HG03039 (cell line): Measurements from ENCODE around the gene DNLZ.
"Not testable (repeated sequence)": the region's sequence is repeated elsewhere in the genome, so short reads cannot be mapped to it uniquely, and the experiment has no call there.

Experiments used
- ATAC-seq: cut with Tn5 transposase; IDR thresholded peaks from one replicate; pipeline ENCODE4 v1.9.1; 2021; ENCODE audit warnings: mild to moderate bottlenecking, moderate library complexity; ENCODE audit not compliant: unreplicated experiment

DNLZ gene

DNA sequence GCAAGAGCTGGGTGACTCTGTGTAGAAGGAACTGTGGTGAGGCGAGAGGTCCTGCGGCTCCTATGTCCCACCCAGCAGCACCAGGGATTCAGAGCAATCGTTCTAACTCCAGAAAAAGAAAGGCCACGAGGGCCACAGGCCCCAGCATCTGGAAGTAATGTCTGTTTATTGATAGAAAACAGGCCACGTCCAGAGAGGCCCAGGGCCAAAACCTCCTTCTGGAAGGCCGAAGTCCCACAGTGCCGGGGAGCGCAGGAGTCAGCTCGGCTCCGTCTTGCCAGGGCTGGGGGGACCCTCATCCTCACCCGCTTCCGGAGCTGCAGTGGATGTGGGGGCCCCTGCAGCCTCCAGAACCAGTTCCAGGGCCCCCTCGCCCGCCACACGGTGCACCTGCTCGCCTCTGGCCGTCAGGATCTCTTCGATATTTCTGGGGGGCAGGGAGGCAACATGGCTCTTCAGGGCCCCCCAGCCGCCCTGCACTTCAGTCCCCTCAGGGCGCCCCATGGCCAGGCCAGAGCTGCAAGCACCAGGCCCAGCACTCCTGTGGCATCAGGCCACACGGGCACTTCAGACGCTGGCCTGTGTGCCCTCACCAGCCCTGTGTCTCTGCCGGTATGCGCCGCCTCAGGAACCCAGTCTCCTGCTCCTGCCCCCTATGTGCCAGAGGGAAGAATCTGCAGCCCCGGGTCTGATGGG is 1.6 kb downstream of the DNLZ start:
- no peak for ATAC-seq

DNA sequence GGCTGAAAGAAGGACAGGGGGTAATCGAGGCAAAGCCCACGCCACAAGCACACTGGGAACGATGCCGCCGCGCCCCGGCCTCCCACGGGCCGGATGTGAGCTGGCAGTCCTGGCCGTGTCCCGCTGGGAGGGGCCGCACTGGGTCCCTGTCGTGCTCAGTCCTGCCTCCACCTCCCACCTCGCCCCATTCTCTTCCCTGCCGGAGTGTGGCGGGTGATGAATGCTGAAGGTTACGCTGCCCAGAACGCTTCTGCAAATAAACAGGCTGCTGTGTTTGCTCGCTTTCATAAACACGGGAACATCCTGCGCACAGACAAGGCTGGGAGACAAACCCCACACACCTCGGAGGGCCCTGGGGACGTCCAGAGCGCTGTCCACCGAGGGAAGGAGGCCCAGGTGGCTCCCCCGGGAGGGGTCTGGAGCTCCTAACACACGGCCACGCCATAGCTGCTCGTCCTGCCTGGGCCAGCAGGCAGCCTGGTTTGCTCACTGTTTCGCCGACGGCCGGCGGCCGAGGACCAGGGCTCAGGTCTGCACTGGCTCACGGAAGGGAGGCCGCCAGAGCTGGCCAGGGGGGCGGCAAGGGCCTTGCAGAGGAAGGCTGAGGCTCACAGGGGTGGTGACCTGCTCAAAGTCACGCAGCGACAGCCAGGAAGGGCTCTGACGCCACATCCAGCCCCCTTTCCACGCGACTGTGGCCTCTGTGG is 2.3 kb downstream of the DNLZ start:
- no peak for ATAC-seq

DNA sequence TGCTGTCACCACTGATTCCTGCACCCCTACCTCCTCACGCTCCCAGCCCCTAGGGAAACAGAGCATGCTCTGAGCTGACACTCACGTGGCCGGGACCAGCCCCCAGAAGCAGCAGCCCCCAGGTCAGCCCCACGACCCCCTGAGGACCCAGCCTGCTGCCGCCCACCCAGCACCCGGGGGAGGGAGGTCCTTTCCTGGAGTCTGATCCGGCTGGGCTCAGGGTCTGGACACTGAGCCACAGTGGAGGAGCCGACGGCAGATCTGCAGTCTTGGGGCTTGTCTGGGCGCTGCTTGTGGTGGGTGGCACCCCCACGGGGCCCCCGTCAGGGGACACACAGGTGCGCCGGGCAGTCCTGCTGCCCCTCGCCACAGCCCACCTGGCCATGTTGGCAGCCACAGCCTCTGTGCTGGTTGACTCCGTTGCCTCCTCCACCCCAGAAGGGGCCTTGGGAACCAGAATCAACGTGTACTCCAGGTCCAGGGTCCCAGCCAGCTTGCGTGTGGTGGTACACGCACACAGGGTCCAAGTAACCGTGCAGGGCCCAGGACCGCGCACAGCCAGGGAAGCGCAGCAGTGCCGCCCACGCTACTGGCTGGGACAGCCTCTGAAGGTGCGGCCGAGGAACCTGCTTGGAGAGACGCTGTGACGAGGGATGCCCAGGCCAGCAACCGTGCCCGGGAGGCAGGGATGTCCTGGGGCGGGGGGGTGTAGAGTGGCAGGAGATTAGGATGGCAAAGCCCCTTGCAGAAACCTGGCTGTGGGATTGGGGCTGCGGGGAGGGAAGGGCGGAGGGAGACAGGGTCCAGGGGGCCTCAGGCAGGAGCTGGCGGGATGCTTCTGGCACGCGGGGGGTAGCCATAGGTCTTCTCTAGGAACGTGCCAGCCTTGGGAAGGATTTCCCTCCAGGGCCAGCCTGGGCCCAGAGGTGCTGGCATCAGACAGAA is 3.5 kb downstream of the DNLZ start:
- no peak for ATAC-seq

DNA sequence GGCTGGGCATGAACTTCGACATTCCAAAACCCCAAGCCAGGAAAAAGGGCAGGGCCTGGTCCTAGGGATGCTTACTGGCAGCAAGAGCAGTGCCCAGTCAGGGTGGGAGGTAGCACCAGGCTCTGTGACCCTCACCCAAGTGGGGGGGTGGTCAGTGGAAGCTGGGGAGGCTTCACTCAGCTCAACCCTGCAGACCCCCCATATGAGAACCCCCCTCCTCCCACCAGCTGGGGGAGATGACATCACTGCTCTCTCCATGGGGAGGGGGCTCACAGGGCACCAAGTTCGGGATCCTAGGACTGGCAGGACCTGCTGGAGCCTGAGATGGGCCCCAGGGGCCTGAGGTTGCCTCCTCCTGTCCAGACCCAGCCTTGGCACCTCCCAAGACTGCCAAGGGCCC is 4.7 kb downstream of the DNLZ start:
- no peak for ATAC-seq

DNA sequence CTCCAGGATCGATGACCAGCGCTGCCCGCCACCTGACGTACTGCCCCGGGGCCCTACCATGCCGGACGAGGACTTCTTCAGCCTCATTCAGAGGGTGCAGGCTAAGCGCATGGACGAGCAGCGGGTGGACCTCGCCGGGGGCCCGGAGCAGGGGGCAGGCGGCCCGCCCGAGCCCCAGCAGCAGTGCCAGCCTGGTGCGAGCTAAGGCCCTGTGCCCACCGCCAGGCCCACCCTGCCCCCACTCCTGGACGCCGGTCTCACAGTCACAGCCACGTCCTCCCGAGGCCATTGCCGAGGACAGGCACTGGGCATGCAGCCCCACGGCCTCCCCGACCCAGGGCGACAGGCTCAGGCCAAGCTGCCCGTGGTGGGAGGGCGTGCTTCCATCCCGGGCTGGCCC is 5.5 kb downstream of the DNLZ start:
- no peak for ATAC-seq

DNA sequence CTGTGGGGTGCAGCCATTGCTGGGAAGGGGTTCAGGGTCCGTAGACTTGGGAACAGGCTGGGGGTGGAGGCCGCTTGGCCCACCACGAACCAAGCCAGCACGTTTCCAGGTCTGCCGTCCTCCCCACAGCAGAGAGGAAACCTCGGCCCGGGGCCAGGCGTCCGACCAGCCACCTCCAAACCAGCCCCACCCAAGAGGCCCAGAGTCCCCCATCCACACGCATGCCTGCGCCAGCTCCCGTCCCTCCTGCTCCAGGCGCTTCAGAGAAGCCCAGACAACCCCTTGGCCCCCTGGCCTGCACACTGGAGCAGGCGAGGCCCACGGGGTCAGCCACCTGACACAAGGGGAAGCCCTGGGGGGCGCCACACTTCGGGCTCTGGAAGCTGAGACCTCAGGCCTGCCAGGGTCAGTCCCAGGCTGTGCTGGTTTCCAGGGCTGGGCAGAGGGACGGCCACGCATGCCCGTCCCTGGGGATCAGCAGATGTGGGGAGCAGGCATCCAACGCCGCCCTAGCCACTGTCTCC is 6.3 kb downstream of the DNLZ start:
- no peak for ATAC-seq

DNA sequence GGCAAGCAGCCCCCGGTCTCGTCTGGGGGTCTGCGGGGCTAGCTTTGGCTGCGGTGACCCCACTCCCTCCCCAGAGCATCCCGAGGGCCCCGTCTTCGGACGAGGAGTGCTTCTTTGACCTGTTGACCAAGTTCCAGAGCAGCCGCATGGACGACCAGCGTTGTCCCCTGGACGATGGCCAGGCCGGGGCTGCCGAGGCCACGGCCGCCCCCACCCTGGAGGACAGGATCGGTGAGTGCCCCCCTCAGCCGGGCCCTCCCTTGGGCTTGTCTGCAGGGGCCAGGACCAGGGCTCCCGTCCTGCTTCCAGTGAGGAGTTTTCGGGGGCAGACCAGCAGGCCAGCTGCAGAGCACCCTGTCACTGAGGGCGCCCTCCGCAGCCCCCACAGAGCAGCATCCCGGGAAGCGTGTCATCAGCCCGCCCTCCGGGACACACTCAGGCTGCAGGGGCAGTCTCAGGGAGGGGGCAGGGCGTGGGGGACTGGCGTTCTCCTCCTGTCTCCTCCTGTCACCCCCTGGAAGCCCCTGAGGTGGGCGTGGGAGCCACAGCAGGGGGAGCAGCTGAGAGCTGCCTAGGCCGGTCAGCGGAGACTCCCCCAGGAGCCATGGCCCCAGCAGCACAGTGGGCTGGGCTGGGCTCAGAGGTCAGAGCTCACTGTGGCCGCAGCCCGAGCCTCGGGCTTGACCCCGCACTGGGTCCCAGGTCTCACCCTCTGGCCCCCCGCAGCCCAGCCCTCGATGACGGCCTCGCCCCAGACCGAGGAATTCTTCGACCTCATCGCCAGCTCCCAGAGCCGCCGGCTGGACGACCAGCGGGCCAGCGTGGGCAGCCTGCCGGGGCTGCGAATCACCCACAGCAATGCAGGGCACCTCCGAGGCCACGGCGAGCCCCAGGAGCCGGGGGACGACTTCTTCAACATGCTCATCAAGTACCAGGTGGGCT is 7.7 kb downstream of the DNLZ start:
- no peak for ATAC-seq

DNA sequence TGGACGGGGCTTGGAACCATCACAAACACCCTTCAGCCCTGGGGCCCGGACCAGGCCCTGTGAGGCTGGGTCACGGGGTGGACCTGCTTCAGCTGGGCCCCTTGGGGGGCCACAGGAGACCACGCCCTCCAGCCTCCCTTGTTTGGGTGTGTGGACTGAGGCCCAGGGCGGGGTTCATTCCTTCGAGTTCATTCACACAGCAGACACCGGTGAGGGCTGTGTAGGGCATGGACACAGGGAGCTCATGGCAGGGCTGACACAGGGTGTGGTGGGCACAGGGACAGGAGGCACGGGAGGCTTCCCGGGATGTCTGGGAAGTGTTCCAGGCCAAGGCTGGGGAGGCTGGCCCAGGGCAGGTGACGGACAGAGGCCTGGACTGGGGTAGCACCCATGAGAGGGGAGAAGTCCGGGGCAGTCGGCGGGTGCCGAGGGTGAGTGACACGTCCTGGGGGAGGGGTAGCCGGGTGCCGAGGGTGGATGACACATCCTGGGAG is 8.9 kb downstream of the DNLZ start:
- ATAC-seq, result no peak

DNA sequence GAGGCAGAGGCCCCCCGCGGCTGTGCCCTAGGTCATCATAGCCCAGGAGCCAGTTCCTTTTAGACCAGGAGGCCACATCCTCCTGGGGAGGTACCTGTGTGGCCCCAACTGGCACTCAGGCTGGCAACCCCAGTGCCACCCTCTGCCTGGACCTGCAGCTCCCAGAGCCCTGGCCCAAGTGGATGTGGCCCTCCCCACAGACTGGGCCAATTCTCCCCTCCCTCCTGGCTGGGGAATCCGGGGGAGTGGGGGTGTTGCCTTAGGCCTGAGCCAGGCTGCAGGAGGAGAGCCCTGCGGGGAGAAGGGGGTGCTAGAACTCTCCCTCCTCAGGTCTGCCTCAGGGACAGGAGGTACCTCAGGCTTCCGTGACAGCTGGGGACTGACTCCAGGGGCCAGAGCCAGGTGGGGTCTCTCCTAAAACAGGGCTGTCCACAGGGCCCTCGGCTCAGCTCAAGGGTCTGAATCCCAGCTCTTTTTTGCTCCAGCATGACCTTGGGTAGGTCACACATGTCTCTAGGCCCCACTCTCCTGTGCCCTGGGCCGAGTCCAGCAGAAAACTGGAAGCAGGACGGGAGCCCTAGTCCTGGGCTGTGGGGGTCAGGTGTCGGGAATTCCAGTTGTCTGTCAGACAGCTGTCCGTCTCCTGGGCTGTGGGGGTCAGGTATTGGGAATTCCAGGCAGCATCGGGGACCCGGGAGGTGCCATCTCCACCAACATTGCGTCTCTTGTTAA is 9.6 kb downstream of the DNLZ start:
- no peak for ATAC-seq

DNA sequence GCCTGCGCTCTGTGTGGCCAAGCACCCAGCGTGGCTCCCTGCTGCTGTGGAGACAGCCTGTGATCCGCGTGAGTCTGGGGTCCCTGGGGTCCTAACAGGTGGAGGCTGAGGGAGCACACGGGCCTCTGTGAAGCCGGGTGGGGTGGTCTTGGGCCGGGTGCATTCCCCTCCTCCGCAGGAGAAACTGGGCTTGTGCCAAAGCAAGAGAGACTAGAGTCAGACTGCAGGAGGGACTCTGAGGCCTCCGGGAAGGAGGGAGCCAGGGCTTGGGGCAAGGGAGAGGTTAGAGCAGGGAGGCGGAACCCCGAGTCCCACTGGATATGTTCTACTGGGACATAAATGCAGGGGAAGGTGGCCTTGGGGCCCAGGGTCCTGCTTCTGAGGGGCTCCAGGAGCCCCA is 10.5 kb downstream of the DNLZ start:
- ATAC-seq, result no peak

DNA sequence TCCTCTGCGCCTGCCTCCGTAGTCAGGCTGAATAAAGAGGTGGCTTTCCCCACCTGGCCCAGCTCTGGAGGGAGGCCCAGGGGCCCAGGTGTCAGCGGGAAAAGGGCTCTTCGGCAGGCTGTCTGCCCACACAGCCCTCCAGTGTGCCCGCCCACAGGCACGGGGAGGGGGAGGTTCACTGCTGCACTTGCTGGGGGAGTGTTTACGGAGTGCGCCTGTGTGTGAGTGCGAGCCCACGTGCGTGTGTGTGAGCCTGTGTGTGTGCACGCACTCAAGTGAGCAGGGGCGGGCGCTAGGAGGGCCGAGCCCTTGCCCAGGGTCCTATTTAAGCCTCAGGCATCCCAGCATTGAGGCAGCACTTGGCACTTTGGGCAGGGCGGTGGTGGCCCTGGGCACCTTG is 10.9 kb downstream of the DNLZ start:
- no peak for ATAC-seq

DNA sequence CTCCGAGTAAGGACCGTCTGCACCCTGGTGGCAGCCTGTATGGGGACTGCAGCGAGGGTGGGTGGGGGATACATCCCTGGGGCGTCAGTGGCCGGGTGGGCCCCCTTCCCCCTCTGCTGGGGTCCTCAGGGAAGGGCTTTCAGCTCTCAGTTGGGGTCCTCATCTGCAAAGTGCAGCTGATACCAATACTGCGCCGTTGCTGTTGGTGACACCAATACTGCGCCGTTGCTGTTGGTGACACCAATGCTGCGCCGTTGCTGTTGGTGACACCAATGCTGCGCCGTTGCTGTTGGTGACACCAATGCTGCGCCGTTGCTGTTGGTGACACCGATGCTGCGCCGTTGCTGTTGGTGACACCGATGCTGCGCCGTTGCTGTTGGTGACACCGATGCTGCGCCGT is 11.7 kb downstream of the DNLZ start:
- ATAC-seq, result not testable (repeated sequence)

DNA sequence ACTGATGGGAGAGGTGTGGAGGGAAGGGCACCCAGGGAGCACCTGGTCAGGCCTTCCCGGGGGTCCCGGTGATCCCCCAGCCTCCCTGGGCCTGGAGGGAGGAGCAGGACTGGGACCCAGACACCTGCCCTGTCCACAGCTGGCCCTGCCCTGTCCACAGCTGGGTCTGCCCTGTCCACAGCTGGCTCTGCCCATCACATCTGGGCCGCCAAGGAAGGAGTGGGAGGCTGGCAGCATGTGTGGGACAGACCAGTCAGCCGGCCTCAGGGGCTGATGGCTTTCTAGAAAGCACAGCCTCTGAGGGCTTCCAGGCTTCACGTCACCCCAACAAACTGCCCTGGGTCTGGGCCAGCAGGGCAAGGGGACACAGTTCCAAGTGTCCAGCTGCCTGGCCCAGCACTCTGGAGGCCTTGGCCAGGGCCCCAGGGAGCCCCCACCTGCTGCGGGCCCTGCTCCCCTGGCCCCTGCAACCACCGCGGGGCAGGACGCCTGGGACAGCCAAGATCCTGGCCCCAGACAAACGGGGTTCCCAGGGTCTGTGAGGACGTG is 12.2 kb downstream of the DNLZ start:
- no peak for ATAC-seq

DNA sequence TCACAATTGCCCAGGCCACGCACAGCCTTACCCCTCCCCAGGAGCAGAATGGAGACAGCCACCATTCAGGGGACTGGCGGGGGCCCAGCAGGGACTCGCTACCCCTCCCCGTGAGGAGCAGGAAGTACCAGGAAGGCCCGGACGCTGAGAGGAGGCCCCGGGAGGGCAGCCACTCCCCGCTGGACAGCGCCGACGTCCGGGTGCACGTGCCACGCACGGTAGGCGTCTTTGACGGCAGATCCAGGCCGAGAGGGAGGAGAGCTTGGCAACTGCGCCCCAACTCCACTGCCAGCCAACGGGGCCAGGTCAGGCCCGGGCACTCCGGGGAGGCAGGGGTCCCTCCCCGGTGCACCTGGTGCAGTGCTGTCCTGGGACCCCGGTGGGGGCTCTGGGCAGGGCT is 14.0 kb downstream of the DNLZ start:
- ATAC-seq, result no peak

DNA sequence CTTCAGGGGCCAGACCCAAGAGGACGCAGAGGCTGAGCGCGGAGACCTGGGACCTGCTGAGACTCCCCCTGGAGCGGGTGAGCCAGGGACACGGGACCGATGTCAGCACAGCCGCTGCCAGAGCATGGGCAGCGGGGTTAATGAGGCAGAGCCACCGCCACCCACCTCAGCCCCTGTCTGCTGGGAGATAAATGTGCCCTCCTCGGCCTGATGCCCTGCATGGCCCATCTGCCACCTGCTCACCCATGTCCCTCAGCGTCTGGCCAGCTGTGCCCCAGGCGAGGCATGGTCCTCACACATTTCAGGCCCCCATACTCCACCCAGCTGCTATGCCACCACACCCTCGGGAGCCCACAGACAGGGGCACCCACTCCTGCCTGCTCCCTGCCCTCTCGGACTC is 14.9 kb downstream of the DNLZ start:
- ATAC-seq, result no peak

DNA sequence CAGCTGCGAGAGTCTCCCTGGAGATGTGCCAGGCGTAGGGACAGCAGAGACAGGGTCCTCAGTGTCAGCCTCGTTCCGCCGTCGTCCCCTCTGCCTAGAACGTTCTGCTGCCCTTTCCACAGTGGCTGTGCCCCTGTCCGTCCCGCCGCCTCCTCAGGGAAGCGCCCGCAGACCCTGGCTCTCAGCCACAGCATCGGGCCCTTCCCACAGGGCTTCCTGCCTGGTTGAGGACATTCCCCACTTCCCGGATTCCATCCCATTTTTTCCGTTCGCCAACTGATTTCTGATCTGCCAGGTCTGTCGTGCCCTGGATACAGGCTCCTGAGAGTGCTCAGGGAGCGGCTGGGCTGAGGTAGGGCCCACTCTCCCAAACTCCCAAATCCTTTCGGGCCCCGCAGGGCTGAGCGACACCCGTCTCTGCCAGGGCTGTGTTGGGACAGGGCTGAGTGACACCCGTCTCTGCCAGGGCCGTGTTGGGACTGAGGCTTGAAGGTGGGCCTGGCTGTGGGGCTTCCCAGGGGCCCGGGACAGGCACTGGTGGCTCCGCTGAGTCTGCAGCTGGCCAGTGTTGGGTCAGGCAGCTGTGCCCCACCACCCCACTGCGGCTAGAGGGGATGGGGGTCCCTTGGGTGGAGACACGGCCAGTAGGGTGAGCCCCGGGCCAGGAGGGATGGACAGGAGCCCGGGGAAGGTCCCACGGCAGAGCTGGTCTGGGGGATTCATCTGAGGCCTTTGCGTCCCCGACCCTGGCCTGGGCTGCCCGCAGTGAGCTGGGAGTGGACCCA is 15.9 kb downstream of the DNLZ start:
- ATAC-seq, result no peak

DNA sequence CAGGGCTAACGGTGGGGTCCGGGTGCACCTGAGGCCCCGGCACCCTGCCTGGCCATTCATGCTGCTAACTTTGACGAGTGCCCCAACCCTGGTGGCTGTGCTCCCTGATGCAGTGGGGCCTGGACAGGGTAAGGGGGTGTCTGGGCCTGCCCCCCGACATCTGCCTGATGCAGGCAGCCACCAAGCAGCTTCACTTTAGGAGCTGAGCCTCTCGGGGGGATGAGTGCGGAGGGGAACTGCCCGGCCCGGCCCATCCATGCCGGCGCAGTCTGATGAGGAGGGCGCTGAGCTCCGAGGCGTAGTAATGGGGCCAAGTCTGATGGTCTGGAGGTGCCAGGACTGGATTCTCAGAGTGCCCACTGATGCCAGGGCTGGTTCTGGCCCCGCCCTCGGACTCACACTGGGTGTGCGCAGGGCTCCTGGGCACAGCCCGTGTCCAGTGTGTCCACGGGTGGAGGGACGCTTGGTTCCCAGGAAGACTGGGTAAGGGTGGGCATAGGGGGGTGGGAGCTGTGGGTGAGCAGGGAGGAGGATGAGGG is 16.5 kb downstream of the DNLZ start:
- ATAC-seq, result no peak

DNA sequence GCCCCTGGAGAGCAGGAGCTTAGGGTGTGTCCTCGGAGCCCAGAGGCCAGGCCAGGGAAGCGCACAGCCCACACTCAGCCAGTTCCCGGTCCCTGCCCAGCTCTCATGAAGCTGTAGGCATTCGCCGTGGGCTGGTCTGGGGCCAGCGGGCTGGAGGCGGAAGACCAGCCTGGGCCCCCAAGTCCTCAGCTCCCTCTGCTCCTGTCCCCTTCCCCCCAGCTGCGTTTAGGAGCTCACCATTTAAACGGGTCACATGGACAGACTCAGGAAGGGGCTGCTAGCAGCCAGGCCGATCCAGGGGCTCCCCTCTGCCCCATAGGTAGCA is 17.4 kb downstream of the DNLZ start:
- no peak for ATAC-seq
